Keratinocyte (primary cell): ENCODE results near the gene UROC1. TPM values are rescaled to one million over a fixed set of nuclear protein-coding genes. Genes with fewer than 3 reads are reported as not detected.

Experiments
- DNase-seq: peaks from one replicate; pipeline ENCODE4 v3.0.0-alpha.2; 2011; ENCODE audit warnings: low read depth, missing footprints, low spot score
- FAIRE-seq: peaks from 2 replicates; lab custom pipeline; 2011; peaks lifted over from hg19 to GRCh38; lab: Jason Lieb, UNC
- H2AFZ ChIP-seq: 2 replicates; pipeline ENCODE4 v1.6.0; 2012; ENCODE audit warnings: low read length, control low read depth, inconsistent platforms; ENCODE audit not compliant: control insufficient read depth
- H3K27ac ChIP-seq: 2 replicates; pipeline ENCODE4 v1.5.1; 2011; ENCODE audit warnings: low read length; ENCODE audit not compliant: control insufficient read depth, insufficient read depth
- H3K27me3 ChIP-seq: 3 replicates; pipeline ENCODE4 v1.6.0; 2011; ENCODE audit warnings: low read length; ENCODE audit not compliant: control insufficient read depth, insufficient read depth; ENCODE audit errors: extremely low read depth
- H3K36me3 ChIP-seq, 2 experiments: 2 replicates in 1 of 2; 3 replicates in 1 of 2; pipeline ENCODE4 v1.5.1; 2011; ENCODE audit warnings: low read length in 2 of 2, mild to moderate bottlenecking in 1 of 2; ENCODE audit not compliant: control insufficient read depth in 2 of 2, insufficient read depth in 2 of 2; ENCODE audit errors: extremely low read depth in 1 of 2
- H3K4me1 ChIP-seq: 3 replicates; pipeline ENCODE4 v1.5.1; 2011; ENCODE audit warnings: low read length; ENCODE audit not compliant: control insufficient read depth, insufficient read depth; ENCODE audit errors: extremely low read depth
- H3K4me2 ChIP-seq: 3 replicates; pipeline ENCODE4 v1.6.0; 2011; ENCODE audit warnings: low read depth, low read length; ENCODE audit not compliant: control insufficient read depth, insufficient read depth; ENCODE audit errors: extremely low read depth
- H3K4me3 ChIP-seq, 3 experiments: fragments of 200-600 bp in 1 of 3; sonication (generic) in 1 of 3; 2 replicates in 2 of 3; 3 replicates in 1 of 3; pipeline ENCODE4 v1.5.1; 2011 to 2016; ENCODE audit warnings: low read length in 3 of 3, mild to moderate bottlenecking in 3 of 3, control low read depth in 2 of 3, inconsistent platforms in 1 of 3, low read depth in 1 of 3, mixed read lengths in 1 of 3, mixed run types in 1 of 3, moderate library complexity in 1 of 3; ENCODE audit not compliant: control insufficient read depth in 2 of 3, insufficient read depth in 2 of 3; ENCODE audit errors: extremely low read depth in 1 of 3
- H3K79me2 ChIP-seq: 2 replicates; pipeline ENCODE4 v1.6.0; 2012; ENCODE audit warnings: low read length; ENCODE audit not compliant: control insufficient read depth, insufficient read depth
- H3K9ac ChIP-seq: 3 replicates; pipeline ENCODE4 v1.6.0; 2011; ENCODE audit warnings: low read length; ENCODE audit not compliant: control insufficient read depth, insufficient read depth; ENCODE audit errors: extremely low read depth
- H3K9me1 ChIP-seq: 3 replicates; pipeline ENCODE4 v1.6.0; 2011; ENCODE audit warnings: low read length; ENCODE audit not compliant: control insufficient read depth, insufficient read depth; ENCODE audit errors: extremely low read depth
- H3K9me3 ChIP-seq: 2 replicates; pipeline ENCODE4 v1.5.1; 2012; ENCODE audit warnings: low read depth, low read length; ENCODE audit not compliant: control insufficient read depth
- H4K20me1 ChIP-seq: 3 replicates; pipeline ENCODE4 v1.6.0; 2011; ENCODE audit warnings: low read length; ENCODE audit not compliant: control insufficient read depth, insufficient read depth; ENCODE audit errors: extremely low read depth
- EZH2 ChIP-seq: IDR thresholded peaks from one replicate; pipeline ENCODE4 v1.6.1; 2012; ENCODE audit warnings: inconsistent platforms, mild to moderate bottlenecking, low read length, moderate library complexity
- dilution Hi-C: fragments of 300-500 bp; cut with MboI; formaldehyde crosslinking; loops from one replicate; pipeline ENCODE4 v1.7.0; 2020; ENCODE audit warnings: low sequenced_read_pairs; ENCODE audit not compliant: extremely low pct_ligation_motif_present
- polyA plus RNA-seq, 5 experiments: library from polyadenylated mRNA; depleted of rRNA in 3 of 5; stranded (reverse) in 3 of 5; stranded (forward) in 1 of 5; unstranded in 1 of 5; fragments of >200 nt; gene quantifications; 1 replicate in 1 of 5; 2 replicates in 3 of 5; 3 replicates in 1 of 5; pipeline versions ENCODE4 v1.2.1 to v1.2.3, GENCODE V29; 2011 to 2012; ENCODE audit warnings: missing spikeins in 2 of 5, low read depth in 1 of 5, low replicate concordance in 1 of 5
- TF ChIP-seq, protein P1 (sequence below), 3 experiments: IDR thresholded peaks in 1 of 3; conservative IDR thresholded peaks in 1 of 3; optimal IDR thresholded peaks in 1 of 3; 2 replicates in 2 of 3; 3 replicates in 1 of 3; pipeline versions ENCODE3 to v1.5.1; 2011; ENCODE audit warnings: low read length in 3 of 3, mild to moderate bottlenecking in 3 of 3, moderate library complexity in 2 of 3, control low read depth in 1 of 3, inconsistent platforms in 1 of 3; ENCODE audit not compliant: insufficient read depth in 2 of 3; ENCODE audit errors: extremely low read depth in 1 of 3

Gene UROC1
- polyA plus RNA-seq, 1 donor (not counting 4 experiments of a cell fraction or from before 2014, with no cell fraction given): not detected

- peaks cover 57% of the 10 kb centered on the region for H3K79me2 ChIP-seq
- H3K9ac ChIP-seq: peak overlapping the region; percentile 50
- H3K27me3 ChIP-seq: no peaks in the 10 kb centered on the region
- TF ChIP-seq, protein P1, sequence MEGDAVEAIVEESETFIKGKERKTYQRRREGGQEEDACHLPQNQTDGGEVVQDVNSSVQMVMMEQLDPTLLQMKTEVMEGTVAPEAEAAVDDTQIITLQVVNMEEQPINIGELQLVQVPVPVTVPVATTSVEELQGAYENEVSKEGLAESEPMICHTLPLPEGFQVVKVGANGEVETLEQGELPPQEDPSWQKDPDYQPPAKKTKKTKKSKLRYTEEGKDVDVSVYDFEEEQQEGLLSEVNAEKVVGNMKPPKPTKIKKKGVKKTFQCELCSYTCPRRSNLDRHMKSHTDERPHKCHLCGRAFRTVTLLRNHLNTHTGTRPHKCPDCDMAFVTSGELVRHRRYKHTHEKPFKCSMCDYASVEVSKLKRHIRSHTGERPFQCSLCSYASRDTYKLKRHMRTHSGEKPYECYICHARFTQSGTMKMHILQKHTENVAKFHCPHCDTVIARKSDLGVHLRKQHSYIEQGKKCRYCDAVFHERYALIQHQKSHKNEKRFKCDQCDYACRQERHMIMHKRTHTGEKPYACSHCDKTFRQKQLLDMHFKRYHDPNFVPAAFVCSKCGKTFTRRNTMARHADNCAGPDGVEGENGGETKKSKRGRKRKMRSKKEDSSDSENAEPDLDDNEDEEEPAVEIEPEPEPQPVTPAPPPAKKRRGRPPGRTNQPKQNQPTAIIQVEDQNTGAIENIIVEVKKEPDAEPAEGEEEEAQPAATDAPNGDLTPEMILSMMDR (optimal IDR thresholded peaks at IDR 0.05 in 1 of 3, IDR thresholded peaks at IDR 0.05 in 1 of 3, conservative IDR thresholded peaks at IDR 0.05 in 1 of 3; ENCODE audit: extremely low read depth in 1 of 3, insufficient read depth in 2 of 3, low read length in 3 of 3): peak; percentile 22 to 39 (median 34)
- no peak for TF ChIP-seq EZH2
- H3K9me3 ChIP-seq: no peaks in the 10 kb centered on the region
- peaks cover 11% of the 10 kb centered on the region for H3K9me1 ChIP-seq
- H3K4me2 ChIP-seq: peak overlapping the region; percentile 86
- H3K27ac ChIP-seq: peak overlapping the region; percentile 51
- H3K4me1 ChIP-seq: peaks cover 31% of the 10 kb centered on the region
- dilution Hi-C loops: no loop called here
- H4K20me1 ChIP-seq: peaks cover 20% of the 10 kb centered on the region
- DNase-seq (peak; percentile 81), FAIRE-seq (peak; percentile 95)
- H3K36me3 ChIP-seq: peaks cover 20 to 25% of the 10 kb centered on the region in 2 experiments
- peak overlapping the region in 2 of 3 experiments; percentile 42 to 47 for H3K4me3 ChIP-seq
- H2AFZ ChIP-seq: no peak overlapping the region
Measured at GRCh38 chr3:126472277-126473006, 45.1 kb downstream of the UROC1 start.

- Histone ChIP-seq H2AFZ (no peak overlapping the region), H3K9ac (no peak overlapping the region), H3K4me2 (no peak overlapping the region), H3K27me3 (no peaks in the 10 kb centered on the region), H3K36me3 (peaks cover 33 to 35% of the 10 kb centered on the region in 2 experiments), H3K9me1 (peaks cover 11% of the 10 kb centered on the region), H3K4me3 (no peak overlapping the region), H3K27ac (no peak overlapping the region), H3K4me1 (peaks cover 26% of the 10 kb centered on the region), H3K79me2 (peaks cover 53% of the 10 kb centered on the region), H3K9me3 (no peaks in the 10 kb centered on the region), H4K20me1 (peaks cover 19% of the 10 kb centered on the region)
- DNase-seq (no peak), FAIRE-seq (no peak)
- dilution Hi-C loops: no loop called here
- TF ChIP-seq, protein P1 (optimal IDR thresholded peaks at IDR 0.05 in 1 of 3, IDR thresholded peaks at IDR 0.05 in 1 of 3, conservative IDR thresholded peaks at IDR 0.05 in 1 of 3; ENCODE audit: extremely low read depth in 1 of 3, insufficient read depth in 2 of 3, low read length in 3 of 3): no peak
- TF ChIP-seq EZH2: no peak
Measured at GRCh38 chr3:126469479-126469878, 48.1 kb downstream of the UROC1 start.
